Activated effector memory CD4-positive, alpha-beta T cell treated with anti-CD3 and anti-CD28 coated beads, Interleukin-2, amount 50 U/mL, for 16 hours (primary cell): Measurements from ENCODE around the gene SH3TC2.
A peak's percentile ranks its signal among the peaks of the same experiment; 100 is the strongest.

Experiments
- DNase-seq: peaks from one replicate; pipeline ENCODE4 v3.0.0-alpha.2; 2020

The SH3TC2 gene

GRCh38 chr5:149056616-149057165, 6.2 kb downstream of the SH3TC2 start:
- no peak for DNase-seq

DNA sequence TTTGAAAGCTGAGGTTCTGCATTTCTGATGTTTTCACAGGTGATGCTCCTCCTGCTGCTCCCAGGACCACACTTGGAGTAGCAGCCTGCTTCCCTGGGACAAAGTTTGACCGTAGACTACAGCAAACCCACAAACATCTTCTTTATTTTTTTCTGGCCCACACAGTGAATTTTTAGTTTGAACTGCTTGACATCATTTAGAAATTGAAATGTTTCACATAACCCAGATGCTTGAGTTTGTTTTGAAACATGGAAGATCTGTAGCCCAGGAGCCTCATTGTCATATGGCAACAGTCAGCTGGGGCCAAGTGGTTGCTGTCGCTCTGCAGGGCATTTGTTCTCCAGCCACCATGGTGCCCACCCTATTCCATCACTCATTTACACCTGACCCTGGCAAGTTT, 8.4 kb downstream of the SH3TC2 start:
- no peak for DNase-seq

DNA sequence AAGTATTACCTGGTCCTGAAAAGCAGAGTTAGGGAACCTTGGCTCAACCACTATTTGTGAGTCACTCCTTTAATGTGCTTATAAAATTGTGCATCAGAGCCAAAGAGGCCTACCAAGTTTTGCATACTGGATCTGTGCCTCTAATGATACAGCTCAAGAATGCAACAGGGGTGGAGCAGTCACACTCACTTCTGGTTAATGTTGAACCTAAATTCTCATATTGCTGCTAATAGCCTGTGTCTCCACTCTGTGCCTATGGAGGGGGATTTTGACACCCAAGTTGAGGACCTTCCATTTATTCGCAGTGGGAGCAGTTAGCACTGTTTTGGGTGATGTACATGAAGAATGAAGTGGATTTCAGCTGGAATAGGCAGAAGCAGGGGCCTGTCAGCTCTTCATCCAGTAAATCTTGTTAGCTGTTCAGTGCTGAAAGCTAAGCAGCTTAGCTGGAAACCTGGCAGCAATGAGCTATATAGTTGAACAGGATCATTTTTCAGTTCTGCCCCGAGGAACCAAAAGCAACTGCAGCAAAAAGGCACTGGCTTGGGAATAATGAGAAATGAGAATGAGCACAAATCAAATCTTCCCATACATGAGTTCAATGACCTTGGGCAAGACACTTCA, 9.7 kb downstream of the SH3TC2 start:
- no peak for DNase-seq

- DNase-seq = no peak
These were observed 13.5 kb downstream of the SH3TC2 start for GRCh38 chr5:149049371-149049781.

DNA sequence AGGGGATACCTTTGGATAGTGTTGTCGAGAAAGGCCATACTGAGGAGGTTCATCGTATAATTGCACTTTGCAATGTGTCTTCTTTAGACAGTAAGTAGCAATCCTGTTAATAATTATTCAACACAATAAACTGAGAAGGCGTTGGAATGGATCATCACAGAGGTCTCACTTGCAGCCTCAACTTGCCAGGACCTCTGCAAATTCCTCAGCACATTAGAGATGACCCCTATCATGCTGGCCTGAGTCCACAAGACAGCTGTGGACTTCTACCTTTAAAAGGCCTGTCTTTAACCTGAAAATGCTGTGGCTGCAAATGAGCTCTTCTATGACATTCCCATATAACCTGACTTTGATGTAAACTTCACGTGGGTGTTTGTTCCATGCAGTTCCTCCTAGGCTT, 14.1 kb downstream of the SH3TC2 start:
- DNase-seq = no peak

DNA sequence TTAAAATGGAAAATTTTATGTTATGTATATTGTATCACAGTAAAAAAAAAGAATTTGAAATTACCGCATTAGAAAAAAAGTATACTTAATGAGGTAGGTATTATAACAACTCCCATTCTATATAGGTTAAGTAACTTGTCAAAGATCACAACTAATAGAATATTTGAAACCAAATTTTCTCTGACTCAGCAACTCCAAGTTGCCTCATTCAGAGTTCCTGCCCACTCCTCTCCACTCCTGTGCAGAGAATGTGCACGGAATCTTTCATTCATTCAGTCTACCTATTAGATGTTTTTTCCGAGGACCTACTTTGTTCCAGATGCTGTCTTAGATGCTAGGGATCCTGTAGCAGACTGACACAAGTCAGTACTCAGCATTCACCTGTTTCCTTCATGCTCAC, 15.4 kb downstream of the SH3TC2 start:
- no peak for DNase-seq

DNA sequence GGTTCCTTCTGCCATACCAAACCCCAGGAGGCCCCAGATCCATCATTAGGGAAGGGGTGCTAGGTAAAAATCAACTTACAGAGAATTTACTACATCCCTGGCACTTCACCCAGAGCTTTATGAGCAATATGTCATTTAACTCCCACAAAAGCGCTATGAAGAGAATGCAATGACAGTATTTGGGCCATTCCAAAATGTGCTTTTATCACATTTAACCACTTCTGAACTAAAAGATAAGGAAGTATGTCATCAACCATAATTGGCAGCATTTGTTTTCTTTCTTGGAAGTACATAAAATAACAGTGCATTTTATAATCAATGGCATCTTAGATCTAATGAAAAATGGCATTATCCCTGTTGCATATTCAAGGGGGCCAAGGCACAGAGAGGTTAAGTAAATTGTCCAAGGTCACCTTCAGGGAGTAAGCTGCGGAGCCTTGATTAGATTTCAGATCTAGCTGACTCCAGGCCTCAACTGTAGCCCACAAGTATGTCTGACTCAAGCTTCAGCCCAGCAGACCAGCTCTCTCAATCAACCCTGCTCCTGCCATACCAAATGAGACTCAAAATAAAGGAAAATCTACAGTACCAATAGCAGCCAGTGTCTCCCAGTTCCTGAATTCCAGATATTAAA, 16.5 kb downstream of the SH3TC2 start:
- DNase-seq = no peak

GRCh38 chr5:149045089-149045460, 17.8 kb downstream of the SH3TC2 start:
- DNase-seq = no peak

- no peak for DNase-seq
These were observed 18.3 kb downstream of the SH3TC2 start for GRCh38 chr5:149044453-149045088.

DNA sequence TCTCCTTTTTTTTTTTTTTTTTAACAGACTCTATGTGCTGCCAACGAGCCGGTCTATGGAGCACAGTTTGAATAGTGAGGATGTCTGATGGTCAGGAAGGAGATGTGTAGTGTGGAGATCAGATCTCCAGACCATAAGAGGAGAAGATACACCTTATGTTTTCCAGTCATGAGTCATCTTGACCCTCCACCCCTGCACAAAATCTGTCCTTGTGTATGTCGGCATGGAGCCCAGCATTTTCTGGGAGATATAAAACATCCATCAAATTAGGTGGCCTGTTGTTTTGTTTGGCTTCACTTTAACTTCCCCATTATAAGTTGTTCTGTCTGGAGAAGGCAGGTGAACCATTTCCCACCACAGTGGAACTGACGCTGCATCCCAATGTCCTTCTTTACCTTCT, 19.2 kb downstream of the SH3TC2 start:
- DNase-seq = no peak

GRCh38 chr5:149042865-149043264, 20.0 kb downstream of the SH3TC2 start:
- no peak for DNase-seq

DNA sequence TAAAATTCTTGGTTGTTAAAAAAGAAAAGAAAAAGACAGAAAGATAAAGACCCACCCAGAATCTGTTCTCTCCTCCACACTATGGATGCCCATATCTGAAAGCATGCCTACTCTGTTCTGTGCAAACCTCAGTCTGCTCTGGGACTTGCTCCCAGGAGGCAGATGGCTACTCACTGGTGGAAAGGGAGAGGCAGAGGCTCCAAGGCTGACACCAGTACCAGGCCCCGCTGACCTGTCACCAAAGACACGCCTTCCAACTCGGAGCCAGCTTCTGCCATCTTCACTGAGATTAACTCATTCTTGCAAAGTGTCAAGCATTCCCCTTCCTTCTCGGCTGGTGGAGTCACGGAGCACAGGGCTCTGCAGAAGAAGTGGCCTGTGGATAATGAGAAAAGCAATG, 21.6 kb downstream of the SH3TC2 start:
- DNase-seq = no peak

DNA sequence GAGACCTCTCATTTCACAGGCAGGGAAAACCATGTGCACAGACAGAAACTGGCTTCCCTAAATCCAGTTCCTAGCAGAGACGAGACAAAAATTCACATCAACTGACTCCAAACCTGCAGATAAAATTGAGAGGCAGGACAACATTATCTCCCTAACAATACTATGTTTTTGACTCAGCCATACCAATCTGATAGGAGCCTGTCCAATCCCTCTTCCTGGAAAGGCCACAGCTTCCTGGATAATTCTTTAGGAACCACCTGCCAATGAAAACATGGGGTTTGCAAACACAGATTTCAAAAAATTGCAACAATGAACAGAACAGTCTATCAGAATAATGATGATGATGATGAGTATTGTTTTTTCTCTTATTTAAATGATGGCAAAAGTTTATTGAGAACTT, 22.4 kb downstream of the SH3TC2 start:
- DNase-seq = no peak

DNA sequence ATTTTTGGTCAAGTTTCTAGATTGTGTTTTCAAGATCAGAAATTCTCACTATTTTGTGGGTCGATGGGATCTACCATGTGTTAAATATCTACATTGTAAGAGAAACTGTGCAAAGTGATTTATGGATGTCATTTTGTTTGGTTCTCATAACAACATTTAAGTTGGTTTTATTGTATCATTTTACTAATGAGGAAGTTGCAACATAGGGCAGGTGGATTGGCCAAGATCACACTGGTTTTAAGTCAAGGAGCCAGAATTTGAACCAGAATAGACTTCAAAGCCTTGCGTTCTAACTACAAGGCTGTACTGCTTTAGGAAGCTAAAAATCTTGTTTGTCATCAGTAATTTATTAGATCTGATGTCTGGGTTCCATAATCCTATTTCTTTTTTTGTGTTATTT, 23.4 kb downstream of the SH3TC2 start:
- DNase-seq = no peak

DNA sequence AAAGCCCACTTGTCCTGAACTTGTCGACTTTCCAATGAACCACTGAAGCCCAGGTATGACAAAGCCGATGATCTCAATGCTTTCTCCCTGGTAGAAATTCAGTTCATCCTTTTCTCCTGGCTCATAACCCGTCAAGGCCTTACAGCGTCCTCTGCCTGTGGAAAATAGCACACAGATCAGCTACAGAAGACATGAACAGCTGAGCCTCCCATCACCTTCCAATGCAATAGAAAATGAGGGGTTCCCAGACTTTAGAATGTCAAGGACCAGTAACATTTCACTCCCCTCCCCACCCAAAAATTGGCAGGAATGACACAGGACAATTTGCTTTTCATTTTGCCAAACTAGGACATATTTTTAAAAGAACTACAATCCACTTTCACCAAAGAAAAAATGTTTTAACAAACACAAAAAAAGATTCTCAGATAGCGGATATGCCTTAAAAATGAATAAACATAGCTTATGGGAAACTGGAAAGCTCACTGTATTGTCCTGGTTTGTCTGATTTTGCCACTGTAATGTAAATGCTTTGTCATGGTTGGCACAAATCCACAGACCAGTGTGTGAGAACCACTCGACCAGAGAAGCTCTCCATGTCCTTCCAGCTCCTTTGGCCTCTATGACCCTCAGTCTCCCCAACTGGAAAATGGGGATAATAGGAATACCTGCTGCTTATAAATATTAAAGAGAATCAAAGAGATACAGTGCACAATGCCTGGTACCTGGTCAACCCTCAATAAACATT, 24.4 kb downstream of the SH3TC2 start:
- DNase-seq = no peak

GRCh38 chr5:149037817-149038216, 25.0 kb downstream of the SH3TC2 start:
- DNase-seq = no peak

- DNase-seq = no peak
These were observed 25.9 kb downstream of the SH3TC2 start for GRCh38 chr5:149036970-149037369.

DNA sequence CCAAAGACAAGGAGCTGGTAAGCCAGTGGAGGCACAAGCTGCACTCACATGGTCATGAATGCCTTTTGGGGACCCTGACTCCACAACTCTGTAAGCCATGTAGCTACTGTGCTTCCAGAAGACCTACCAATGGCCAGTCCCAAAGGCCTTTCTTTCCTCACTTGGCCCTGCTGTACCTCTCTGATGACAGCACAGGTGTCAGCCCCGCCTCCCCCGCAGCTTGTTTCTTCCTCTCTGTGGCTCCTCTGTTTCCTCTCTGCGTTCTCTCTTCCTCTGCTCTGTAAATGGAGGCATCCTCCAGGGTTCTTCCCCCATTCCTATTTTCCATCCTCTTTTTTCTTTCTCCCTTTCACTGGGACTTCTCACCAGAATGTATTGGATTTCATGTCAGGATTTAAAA, 26.7 kb downstream of the SH3TC2 start:
- no peak for DNase-seq

- DNase-seq = peak; percentile 82
These were observed 27.5 kb downstream of the SH3TC2 start for GRCh38 chr5:149035372-149035790.

DNA sequence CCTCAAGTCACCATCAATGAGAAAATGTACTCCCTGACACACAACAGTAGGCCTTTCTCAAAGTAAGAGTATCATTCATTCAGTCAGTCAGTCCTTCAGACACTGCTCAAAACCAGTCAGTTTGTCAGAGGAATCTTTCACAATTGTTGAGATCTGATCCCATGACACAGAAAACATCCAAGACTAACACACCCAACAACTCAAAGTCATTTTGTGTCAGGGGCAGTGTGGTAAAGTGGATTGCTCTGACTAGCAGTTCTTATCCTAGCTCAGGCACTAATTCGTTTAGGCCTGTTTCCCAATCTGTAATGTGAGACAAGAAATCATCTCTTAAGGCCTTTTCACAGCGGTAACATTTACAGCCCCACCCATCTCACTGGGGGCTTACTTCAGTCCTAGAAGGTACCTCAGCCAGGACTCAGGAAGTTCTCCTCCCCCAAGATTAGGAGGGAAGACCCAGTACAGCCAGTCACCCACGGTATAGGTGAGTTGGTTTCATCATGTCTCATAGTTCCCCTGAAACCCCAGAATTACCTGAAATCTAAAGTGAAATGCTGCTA, 31.9 kb downstream of the SH3TC2 start:
- no peak for DNase-seq

- no peak for DNase-seq
These were observed 32.5 kb downstream of the SH3TC2 start for GRCh38 chr5:149030392-149030791.

- DNase-seq = no peak
These were observed 33.9 kb downstream of the SH3TC2 start for GRCh38 chr5:149028984-149029383.

DNA sequence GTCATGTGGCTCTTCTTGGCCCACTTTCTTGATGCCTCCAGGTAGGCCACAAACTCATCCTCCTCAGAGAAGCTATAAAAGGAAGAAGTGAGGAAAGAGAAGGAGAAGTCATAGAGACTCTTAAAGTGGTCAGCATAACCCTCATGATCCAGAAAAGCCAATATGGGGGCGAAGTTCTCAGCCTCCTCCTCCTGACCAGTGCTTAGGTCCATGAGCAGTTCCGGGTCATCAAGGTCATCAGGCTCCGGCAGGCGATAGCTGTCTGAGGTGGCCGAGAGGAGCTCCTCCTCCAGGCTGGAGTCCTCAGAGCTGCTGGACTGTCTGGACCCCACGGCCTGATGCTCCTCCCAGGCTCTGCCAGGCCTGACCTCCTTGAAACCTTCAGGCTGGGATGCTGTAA, 34.7 kb downstream of the SH3TC2 start:
- DNase-seq = no peak
